Stimulated activated CD4-positive, alpha-beta T cell treated with anti-CD3 and anti-CD28 coated beads, Interleukin-4, amount 100 ng/mL, for 1 hour (primary cell): ENCODE results near the gene ANKRD44.

Experiments
- DNase-seq: peaks from one replicate; pipeline ENCODE4 v3.0.0-alpha.2; 2020

ANKRD44 gene

DNA sequence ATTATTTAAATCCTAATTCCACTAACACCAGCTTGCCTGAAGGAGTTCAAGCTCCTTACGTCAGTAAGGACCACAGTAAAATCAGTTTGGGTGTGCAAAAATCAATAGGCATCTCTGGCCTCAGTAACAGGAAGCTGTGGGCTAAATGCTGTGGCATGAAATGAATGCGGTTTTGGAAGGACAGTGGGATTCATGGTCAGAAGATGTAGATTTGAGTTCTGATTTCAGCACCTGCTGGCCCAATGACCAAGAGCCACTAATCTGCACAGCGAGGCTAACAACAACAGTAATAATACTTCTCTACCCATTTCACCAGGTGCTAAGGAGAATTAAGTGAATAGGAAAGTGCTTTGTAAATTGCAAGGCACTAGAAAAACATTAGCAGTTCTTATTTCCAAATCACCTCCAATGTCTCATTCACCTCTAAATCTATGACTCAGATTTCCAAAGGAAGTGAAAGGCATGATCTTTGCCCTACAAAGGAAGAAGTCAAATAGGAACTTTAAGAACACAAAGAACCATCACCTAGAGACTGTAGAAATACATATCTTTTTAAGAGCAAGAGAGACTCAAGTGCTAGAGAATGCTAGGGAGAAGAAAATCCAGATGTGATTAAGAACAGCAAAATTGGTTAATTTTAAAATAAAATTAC is 172.6 kb downstream of the ANKRD44 start:
- DNase-seq: no peak

GRCh38 chr2:197137231-197137630 is 173.3 kb downstream of the ANKRD44 start:
- no peak for DNase-seq

- DNase-seq: no peak
Observed at GRCh38 chr2:197136452-197136851, 174.1 kb downstream of the ANKRD44 start.

DNA sequence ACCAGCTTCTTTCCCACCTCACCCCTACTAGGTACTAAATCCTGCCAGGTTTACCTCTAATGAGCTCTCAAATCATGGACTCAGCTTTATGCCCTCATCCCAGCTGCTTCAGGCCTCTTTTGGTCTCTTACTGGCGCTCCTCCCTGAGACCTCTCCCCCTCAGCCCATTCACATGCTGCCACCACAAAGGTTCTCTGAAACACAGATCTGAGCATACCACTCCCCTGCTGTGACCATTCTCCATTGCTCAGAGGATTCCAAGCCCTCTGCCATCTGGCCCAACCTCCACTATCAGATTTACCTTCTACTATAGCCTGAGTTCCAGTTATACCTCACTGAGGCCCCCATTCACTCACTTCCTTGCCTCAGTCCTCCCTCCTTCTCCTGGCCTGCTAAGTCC is 174.8 kb downstream of the ANKRD44 start:
- no peak for DNase-seq

- no peak for DNase-seq
Observed at GRCh38 chr2:197134206-197134605, 176.4 kb downstream of the ANKRD44 start.

DNA sequence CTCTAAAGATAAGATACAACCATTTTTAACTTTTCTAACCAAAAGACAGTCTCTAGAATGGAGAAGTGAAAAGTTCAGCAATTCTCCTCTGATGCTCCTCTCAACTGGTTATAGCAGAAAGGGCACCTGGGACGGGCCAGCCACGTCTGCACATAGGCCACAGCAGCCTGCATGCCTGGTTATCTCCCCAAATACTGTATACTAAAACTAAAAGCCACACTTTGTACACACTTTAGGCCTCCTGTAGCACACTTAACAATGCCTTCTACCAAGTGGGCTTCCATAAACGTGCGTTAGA is 179.1 kb downstream of the ANKRD44 start:
- no peak for DNase-seq

DNA sequence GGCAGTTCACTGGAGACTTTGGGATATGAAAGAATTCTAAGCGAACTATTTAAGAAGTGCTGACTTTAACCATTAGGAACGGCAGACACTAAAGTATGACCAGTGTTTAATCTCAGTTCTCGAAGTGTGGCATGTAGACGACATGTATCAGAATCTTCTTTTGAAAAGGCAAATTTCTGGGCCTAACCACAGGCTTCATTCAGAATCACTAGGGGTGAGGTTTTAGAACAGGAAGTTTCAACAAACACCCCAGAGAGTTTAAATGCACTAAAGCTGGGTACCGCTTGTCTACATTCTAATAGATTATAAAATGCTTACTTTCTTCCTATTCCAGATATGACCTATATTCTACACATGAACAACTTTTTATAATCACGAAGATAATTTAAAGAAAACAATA is 180.3 kb downstream of the ANKRD44 start:
- DNase-seq: no peak

DNA sequence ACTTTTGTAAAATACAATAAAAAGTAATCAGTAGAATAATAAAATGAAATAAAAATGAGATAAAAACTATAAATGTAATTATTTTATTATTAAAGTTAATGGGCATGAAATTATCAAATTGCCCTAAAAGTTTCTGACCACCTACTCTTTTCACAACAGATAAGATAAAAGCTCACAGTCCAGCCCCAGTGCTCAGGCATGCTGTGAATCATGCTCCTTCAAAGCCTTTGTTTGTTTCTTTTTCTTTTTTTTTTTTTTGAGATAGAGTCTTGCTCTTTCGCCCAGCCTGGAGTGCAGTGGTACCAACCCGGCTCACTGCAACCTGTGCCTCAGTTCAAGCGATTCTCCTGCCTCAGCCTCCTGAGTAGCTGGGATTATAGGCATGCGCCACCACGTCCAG is 181.7 kb downstream of the ANKRD44 start:
- no peak for DNase-seq

- no peak for DNase-seq
Observed at GRCh38 chr2:197128126-197128525, 182.5 kb downstream of the ANKRD44 start.

- no peak for DNase-seq
Observed at GRCh38 chr2:197126630-197127352, 183.8 kb downstream of the ANKRD44 start.

- no peak for DNase-seq
Observed at GRCh38 chr2:197124639-197125390, 185.8 kb downstream of the ANKRD44 start.

DNA sequence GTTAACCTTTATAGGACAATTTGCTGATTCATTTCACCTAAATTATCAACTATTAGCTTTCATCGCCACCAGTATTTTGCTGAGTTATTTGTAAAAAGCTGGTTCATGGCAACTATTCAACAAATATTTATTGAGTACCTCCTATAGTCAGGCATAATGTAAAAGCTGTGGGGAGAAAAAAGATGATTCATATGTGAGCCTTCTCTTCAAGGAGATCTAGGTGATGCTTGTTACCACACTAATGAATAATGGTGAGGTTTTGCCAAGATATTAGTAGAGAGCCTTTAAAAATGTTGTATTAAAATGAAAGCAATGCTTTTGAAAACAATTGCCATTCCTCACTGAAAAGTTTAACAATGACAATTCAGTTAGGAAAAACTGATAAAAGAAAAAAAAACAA is 187.8 kb downstream of the ANKRD44 start:
- no peak for DNase-seq

- DNase-seq: no peak
Observed at GRCh38 chr2:197121756-197122385, 188.7 kb downstream of the ANKRD44 start.

- no peak for DNase-seq
Observed at GRCh38 chr2:197121255-197121654, 189.3 kb downstream of the ANKRD44 start.

DNA sequence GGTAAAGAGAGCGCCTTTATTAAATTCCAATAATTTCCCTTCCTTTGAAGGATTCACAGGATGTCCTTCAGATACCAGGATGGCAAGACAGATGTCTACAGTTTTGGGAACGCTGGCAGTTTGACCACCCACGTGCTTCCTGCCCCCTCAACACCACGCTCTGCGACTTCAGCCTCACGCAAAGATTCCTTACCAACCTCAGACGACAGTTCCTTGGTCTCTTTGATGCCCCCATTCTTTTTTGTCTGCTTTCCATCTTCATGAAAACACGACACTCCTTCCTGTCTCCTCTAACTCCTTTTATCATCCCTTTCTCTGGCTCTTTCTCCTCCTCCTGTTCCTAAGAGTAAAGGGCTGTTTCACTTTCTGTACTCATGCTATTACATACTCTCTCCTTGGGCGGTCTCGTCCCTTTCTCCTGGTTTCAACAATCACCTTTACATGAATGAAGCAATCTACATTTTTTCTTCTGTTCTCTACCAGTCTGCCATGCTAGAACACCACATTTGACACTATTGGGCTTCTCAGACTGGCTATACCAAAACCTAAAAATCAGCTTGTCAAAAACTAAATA is 194.2 kb downstream of the ANKRD44 start:
- DNase-seq: no peak

DNA sequence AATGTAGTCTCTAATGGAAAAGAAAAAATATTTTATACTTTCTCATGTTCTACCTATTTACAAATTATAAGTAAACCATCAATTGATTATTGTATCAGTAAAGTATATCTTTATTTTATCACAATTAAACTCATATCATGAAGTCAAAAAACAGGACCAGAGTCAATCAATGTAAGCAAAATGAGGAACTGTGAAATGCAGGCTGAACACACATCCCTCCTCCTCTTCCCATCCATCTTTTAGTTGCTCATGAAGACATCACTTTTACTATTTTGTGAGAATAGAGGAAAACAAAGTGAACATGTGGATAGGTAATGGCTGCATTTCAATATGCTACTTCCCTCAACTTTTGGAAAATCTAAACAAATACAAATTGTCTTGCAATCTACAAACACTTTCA is 195.3 kb downstream of the ANKRD44 start:
- DNase-seq: no peak

GRCh38 chr2:197113275-197113711 is 197.3 kb downstream of the ANKRD44 start:
- no peak for DNase-seq

DNA sequence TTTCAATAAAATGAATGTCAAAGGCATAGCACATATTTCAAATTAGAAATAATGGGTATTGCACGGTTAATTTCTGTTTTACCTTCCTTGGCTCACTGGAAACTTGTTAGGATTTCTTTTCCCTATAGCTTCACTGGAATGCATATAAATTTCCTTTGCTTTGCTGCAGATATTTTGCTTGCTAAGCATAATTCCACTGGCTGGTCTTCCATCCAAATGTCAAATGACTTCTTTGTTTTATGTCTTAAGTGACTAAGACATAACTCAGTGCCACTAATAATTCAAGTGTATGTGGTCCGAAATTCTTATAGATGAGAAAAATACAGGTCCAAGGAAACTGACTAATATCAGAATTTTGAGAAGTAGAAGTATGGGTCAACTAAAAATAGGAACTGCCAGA is 201.3 kb downstream of the ANKRD44 start:
- no peak for DNase-seq

GRCh38 chr2:197108758-197109157 is 201.8 kb downstream of the ANKRD44 start:
- no peak for DNase-seq

DNA sequence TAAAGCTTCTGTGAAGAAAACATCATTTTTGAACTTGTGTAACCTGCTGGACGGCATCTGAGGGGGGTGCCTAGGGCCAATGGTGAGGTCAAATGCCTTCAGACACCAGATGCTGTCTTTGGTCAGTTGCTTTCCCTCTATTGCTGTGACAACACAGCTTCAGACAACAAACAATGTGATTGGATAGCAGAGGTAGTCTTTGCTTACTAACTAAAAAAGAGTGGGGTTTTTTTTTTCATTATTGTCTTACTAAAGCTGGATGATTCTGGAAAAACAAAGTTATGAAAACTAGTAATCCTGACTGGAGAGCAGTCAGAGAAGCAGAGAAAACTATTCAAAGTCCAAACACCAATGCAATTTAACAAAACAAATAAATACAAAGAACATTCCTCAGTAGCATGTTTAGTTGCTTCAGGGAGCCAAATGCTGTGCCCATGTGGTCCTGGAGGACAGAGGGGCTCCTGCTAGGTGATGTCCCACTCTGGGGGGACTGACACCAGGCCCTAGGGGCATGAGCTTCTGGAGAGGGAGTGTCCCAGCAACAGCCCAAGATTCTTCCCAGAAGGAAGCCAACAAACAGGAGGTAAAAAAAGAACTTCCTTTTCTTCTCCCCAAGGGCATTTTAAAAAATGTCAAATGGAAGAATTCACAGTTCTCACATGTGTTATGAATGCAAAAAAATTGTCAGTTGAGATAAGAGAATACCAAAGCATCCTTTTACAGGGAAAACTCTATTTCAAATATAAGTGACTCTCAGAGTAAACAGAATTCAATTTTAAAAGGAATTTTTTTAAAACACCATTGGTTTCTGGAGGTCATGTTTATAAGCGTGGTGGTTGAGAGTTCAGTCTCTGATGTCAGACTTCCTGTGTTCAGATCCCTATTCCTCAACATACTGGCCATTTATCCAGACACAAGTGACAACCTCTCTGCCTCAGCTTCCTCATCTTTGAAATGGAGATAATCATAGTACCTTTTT is 203.0 kb downstream of the ANKRD44 start:
- DNase-seq: no peak

DNA sequence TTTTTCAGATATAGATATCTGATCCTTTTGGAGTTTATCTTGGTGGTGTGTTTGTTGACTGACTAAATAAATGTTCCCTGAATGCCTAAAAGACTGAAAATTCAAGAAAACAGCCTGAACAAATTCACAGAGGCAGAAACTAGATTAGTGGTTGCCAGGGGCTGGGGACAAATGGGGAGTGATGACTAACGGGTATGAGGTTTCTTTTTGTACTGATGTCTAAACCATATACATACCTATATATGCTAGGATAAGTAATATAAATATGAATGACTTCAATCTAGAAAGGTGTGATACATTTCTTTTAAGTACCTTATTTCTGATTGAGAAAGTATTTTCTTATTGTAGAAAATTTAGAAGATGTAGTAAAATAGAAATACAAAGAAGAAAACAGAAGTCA is 207.2 kb downstream of the ANKRD44 start:
- no peak for DNase-seq

- DNase-seq: no peak
Observed at GRCh38 chr2:197102231-197102630, 208.3 kb downstream of the ANKRD44 start.
